Chondrocyte (in vitro differentiated cells): ENCODE measurements around the gene PIGT. TPM values are rescaled to one million over a fixed set of nuclear protein-coding genes. Genes with fewer than 3 reads are reported as not detected.

ENCODE experiments used
- DNase-seq: peaks from one replicate; pipeline ENCODE4 v3.0.0; 2021; ENCODE audit warnings: mixed read lengths, low spot score
- H3K27ac Mint-ChIP-seq: one replicate; pipeline ENCODE4 v1.8.0; 2021; ENCODE audit warnings: mild to moderate bottlenecking, moderate library complexity, mixed read lengths; ENCODE audit not compliant: unreplicated experiment
- H3K27me3 Mint-ChIP-seq: 2 replicates; pipeline ENCODE4 v1.8.0; 2021; ENCODE audit warnings: low read depth, mixed read lengths
- H3K36me3 Mint-ChIP-seq: 2 replicates; pipeline ENCODE4 v1.8.0; 2021; ENCODE audit warnings: low read depth, mixed read lengths
- H3K4me1 Mint-ChIP-seq: 2 replicates; pipeline ENCODE4 v1.8.0; 2021; ENCODE audit warnings: low read depth, mild to moderate bottlenecking, mixed read lengths
- H3K4me3 Mint-ChIP-seq: one replicate; pipeline ENCODE4 v1.8.0; 2021; ENCODE audit warnings: mild to moderate bottlenecking, moderate library complexity, mixed read lengths; ENCODE audit not compliant: unreplicated experiment
- H3K9me3 Mint-ChIP-seq: 2 replicates; pipeline ENCODE4 v1.8.0; 2021; ENCODE audit warnings: low read depth, mixed read lengths
- total RNA-seq: library from RNA; stranded (reverse); gene quantifications from 3 replicates; pipeline ENCODE4 v1.2.1, GENCODE V29; 2021
- TF ChIP-seq, protein P1 (sequence below): fragments of 200-600 bp; sonication (generic); IDR thresholded peaks from 2 replicates; pipeline ENCODE4 v1.5.0; 2021; ENCODE audit warnings: antibody characterized with exemption, mild to moderate bottlenecking, moderate library complexity

The PIGT gene
- total RNA-seq, 1 donor from 2014 or later = 105 TPM

GRCh38 chr20:45370571-45371160 lies 45.3 kb upstream of the PIGT start:
- Mint-ChIP-seq H3K9me3 (no peaks in the 10 kb centered on the region), H3K27ac (no peak overlapping the region), H3K4me1 (no peaks in the 10 kb centered on the region), H3K36me3 (peaks cover 16% of the 10 kb centered on the region), H3K4me3 (no peak overlapping the region), H3K27me3 (no peaks in the 10 kb centered on the region)
- no peak for DNase-seq
- TF ChIP-seq, protein P1, sequence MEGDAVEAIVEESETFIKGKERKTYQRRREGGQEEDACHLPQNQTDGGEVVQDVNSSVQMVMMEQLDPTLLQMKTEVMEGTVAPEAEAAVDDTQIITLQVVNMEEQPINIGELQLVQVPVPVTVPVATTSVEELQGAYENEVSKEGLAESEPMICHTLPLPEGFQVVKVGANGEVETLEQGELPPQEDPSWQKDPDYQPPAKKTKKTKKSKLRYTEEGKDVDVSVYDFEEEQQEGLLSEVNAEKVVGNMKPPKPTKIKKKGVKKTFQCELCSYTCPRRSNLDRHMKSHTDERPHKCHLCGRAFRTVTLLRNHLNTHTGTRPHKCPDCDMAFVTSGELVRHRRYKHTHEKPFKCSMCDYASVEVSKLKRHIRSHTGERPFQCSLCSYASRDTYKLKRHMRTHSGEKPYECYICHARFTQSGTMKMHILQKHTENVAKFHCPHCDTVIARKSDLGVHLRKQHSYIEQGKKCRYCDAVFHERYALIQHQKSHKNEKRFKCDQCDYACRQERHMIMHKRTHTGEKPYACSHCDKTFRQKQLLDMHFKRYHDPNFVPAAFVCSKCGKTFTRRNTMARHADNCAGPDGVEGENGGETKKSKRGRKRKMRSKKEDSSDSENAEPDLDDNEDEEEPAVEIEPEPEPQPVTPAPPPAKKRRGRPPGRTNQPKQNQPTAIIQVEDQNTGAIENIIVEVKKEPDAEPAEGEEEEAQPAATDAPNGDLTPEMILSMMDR = no peak

DNA sequence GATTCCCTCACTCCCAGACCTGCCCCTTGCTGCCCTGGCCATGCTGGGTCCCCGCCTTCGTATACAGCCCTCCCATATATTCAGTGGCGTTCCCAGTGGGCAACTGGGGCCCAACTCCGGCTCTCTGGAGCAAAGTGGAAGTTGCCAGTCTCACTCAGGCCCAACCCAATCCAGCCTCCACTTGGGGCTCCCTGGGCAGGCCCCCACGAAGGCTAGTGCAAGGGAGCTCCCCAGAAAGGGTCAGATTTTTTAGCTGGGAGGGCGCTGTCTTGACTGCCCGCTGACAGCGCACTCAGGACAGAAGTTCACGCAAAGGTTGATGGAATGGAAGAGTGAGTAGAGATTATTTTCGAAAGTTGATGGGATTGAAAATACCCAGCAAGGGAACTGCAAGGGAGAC lies 43.7 kb upstream of the PIGT start:
- no peak overlapping the region for H3K27ac Mint-ChIP-seq
- no peaks in the 10 kb centered on the region for H3K27me3 Mint-ChIP-seq
- H3K36me3 Mint-ChIP-seq = peaks cover 13% of the 10 kb centered on the region
- no peak for DNase-seq
- TF ChIP-seq, protein P1 = no peak
- no peak overlapping the region for H3K4me3 Mint-ChIP-seq
- no peaks in the 10 kb centered on the region for H3K4me1 Mint-ChIP-seq
- no peaks in the 10 kb centered on the region for H3K9me3 Mint-ChIP-seq

- no peak for DNase-seq
- Mint-ChIP-seq H3K9me3 (no peaks in the 10 kb centered on the region), H3K27me3 (no peaks in the 10 kb centered on the region), H3K4me3 (no peak overlapping the region), H3K36me3 (peaks cover 9% of the 10 kb centered on the region), H3K27ac (no peak overlapping the region), H3K4me1 (no peaks in the 10 kb centered on the region)
- TF ChIP-seq, protein P1 = no peak
Measured at GRCh38 chr20:45372646-45373352, 43.1 kb upstream of the PIGT start.

GRCh38 chr20:45373353-45374100 lies 42.4 kb upstream of the PIGT start:
- TF ChIP-seq, protein P1 = peak; percentile 86
- Mint-ChIP-seq H3K9me3 (no peaks in the 10 kb centered on the region), H3K36me3 (peaks cover 3% of the 10 kb centered on the region), H3K4me3 (peak overlapping the region; percentile 65), H3K4me1 (no peaks in the 10 kb centered on the region), H3K27ac (no peak overlapping the region), H3K27me3 (no peaks in the 10 kb centered on the region)
- DNase-seq = no peak

GRCh38 chr20:45374101-45374467 lies 41.9 kb upstream of the PIGT start:
- H3K27ac Mint-ChIP-seq = no peak overlapping the region

More at GRCh38 chr20:45374101-45374467, 41.9 kb upstream of the PIGT start:
- Mint-ChIP-seq H3K27me3 (no peaks in the 10 kb centered on the region), H3K4me1 (no peaks in the 10 kb centered on the region), H3K36me3 (peaks cover 3% of the 10 kb centered on the region), H3K9me3 (no peaks in the 10 kb centered on the region), H3K4me3 (no peak overlapping the region)
- no peak for DNase-seq
- TF ChIP-seq, protein P1 = peak; percentile 46
